Islet of Langerhans (tissue), 1 donor: Measurements from ENCODE around the gene IRAK1BP1.
"Not testable (repeated sequence)": the region's sequence is repeated elsewhere in the genome, so short reads cannot be mapped to it uniquely, and the experiment has no call there.

Experiments used
- FAIRE-seq: peaks from one replicate; lab custom pipeline; 2011; peaks lifted over from hg19 to GRCh38; lab: Jason Lieb, UNC

The IRAK1BP1 gene

GRCh38 chr6:78896227-78896626 lies 28.9 kb downstream of the IRAK1BP1 start:
- FAIRE-seq: no peak

GRCh38 chr6:78908621-78909020 lies 41.3 kb downstream of the IRAK1BP1 start:
- FAIRE-seq: no peak

- FAIRE-seq: no peak
Measured at GRCh38 chr6:78909391-78909790, 42.0 kb downstream of the IRAK1BP1 start.

- no peak for FAIRE-seq
Measured at GRCh38 chr6:78910010-78910409, 42.7 kb downstream of the IRAK1BP1 start.

- no peak for FAIRE-seq
Measured at GRCh38 chr6:78910591-78911171, 43.3 kb downstream of the IRAK1BP1 start.

- no peak for FAIRE-seq
Measured at GRCh38 chr6:78911218-78911940, 44.0 kb downstream of the IRAK1BP1 start.

- FAIRE-seq: no peak
Measured at GRCh38 chr6:78916411-78916810, 49.1 kb downstream of the IRAK1BP1 start.

- no peak for FAIRE-seq
Measured at GRCh38 chr6:78917788-78918187, 50.4 kb downstream of the IRAK1BP1 start.

- FAIRE-seq: not testable (repeated sequence)
Measured at GRCh38 chr6:78921168-78921567, 53.8 kb downstream of the IRAK1BP1 start.

- no peak for FAIRE-seq
Measured at GRCh38 chr6:78925317-78925716, 58.0 kb downstream of the IRAK1BP1 start.

GRCh38 chr6:78935553-78935952 lies 68.2 kb downstream of the IRAK1BP1 start:
- FAIRE-seq: no peak

GRCh38 chr6:78936515-78936914 lies 69.2 kb downstream of the IRAK1BP1 start:
- FAIRE-seq: no peak

GRCh38 chr6:78942446-78942845 lies 75.1 kb downstream of the IRAK1BP1 start:
- FAIRE-seq: no peak

- FAIRE-seq: no peak
Measured at GRCh38 chr6:78947529-78947928, 80.2 kb downstream of the IRAK1BP1 start.

- no peak for FAIRE-seq
Measured at GRCh38 chr6:78947962-78948361, 80.6 kb downstream of the IRAK1BP1 start.

GRCh38 chr6:78948785-78949184 lies 81.4 kb downstream of the IRAK1BP1 start:
- FAIRE-seq: no peak

- no peak for FAIRE-seq
Measured at GRCh38 chr6:78952362-78952761, 85.0 kb downstream of the IRAK1BP1 start.
